ENCODE data around the gene ATP2B3.

The ATP2B3 gene

GRCh38 chrX:153511784-153512500, 5.5 kb upstream of the ATP2B3 start:
- no peak for DNase-seq

- DNase-seq, result no peak
Observed at GRCh38 chrX:153512501-153512893, 4.9 kb upstream of the ATP2B3 start.

GRCh38 chrX:153513265-153513664, 4.2 kb upstream of the ATP2B3 start:
- no peak for DNase-seq

- DNase-seq, result no peak
Observed at GRCh38 chrX:153514259-153514658, 3.2 kb upstream of the ATP2B3 start.

GRCh38 chrX:153515435-153515834, 2.0 kb upstream of the ATP2B3 start:
- no peak for DNase-seq

- DNase-seq, result no peak
Observed at GRCh38 chrX:153516073-153516472, 1.4 kb upstream of the ATP2B3 start.

- no peak for DNase-seq
Observed at GRCh38 chrX:153517946-153518834, 748 bp downstream of the ATP2B3 start.

GRCh38 chrX:153519569-153520286, 2.3 kb downstream of the ATP2B3 start:
- peak; percentile 60 for DNase-seq

DNA sequence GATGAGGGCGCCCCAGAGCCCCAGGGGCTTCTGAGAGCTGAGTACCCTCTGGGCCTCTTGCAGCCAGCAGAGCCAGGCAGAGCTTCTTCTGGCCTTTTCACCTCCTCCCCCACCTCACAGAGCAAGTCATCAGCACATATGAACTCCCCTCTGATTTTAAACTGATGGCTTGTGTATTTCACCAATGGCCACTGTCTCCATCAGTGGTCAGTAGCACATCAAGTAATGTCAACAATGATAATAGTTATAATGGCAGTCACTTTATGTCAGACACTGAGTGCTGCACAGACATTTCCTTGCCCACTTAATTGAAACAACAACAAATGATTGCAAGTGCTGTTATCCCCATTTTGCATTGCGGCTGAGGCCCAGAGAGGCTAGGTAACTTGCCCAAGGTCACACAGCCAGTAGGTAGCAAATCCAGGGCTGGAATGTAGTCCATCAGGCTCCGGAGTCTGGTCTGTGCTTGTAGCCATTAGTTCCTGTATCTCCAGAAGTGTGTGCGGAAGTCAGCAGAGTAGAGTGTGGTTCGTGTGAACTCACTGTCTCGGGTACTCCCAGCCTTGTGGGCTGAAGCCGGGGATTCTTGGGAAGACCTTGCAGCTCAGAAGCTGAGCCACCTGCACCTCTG, 3.0 kb downstream of the ATP2B3 start:
- DNase-seq, result no peak

DNA sequence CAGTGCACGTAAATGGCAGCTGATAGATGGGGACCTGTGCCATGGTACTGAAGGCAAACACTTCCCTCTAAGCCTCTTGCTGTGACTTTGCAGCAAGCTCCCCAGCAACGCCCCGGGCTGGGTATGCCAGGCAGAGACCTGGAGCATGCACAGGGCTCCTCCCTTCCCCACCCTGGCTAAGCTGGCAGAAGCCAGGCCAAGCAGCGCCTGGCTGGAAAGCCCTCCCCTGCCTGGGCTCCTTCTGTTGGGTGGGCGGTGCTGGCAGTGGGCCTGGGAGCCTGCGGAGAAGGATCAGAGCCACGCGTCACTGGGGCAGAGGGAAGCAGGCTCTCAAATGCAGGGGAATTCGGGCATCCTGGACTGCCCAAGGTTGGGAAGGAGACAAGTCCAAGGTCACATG, 3.6 kb downstream of the ATP2B3 start:
- no peak for DNase-seq

DNA sequence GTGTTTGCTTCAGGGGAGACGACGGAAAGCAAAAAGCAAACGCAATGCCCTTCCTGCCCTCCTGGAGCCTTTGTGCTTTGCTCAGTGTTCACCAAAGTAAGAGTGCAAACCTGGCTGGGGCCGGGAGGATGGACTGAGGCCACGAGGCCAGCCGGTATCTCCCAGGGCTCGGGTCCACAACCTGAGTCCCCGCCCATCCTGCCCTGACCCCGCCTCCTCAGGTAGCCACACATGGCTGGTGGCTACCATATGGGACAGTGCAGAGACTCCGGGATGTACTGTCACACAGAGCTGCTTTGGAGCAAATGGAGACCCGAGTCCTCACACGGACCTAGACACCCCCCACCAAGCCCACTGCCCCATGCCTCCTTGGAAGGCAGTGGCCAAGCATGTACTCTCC, 4.8 kb downstream of the ATP2B3 start:
- DNase-seq, result no peak

DNA sequence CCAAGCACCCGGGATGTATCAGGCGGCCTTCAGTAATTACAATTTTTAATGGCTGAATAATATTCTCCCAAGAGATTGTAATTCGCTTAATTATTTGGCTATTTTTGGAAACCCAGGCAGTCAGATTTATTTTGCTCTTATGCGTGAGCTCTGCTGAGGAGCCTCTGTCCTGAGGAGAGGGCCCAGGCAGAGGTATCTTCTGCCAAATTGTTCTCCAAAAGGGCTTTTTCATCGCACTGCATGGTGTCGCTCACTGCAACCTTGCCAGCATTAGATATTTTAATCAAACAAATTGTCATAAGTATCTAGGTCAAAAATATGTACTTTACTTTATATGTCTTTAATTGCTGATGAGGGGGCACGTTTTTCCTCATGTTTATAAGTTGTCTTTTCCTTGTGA, 5.8 kb downstream of the ATP2B3 start:
- DNase-seq, result no peak

DNA sequence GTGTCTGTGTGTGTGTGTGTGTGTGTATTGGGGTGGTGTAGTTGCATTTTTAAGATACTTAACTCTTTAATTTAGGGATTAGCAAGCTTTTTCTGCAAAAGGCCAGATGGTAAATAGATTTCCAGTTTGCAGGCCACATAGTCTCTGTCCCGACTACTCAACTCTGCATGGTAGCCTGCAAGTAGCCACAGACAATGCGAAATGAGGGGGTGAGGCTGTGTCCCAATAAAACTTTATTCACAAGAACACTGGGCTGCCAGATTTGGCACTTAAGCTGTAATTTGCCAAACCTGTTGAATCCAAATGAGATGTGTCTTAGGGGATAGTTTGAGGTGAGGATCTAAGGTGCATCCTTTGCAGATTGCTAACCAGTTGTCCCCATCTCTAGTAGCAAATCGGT, 6.8 kb downstream of the ATP2B3 start:
- no peak for DNase-seq

- DNase-seq, result no peak
Observed at GRCh38 chrX:153525451-153525850, 8.0 kb downstream of the ATP2B3 start.

DNA sequence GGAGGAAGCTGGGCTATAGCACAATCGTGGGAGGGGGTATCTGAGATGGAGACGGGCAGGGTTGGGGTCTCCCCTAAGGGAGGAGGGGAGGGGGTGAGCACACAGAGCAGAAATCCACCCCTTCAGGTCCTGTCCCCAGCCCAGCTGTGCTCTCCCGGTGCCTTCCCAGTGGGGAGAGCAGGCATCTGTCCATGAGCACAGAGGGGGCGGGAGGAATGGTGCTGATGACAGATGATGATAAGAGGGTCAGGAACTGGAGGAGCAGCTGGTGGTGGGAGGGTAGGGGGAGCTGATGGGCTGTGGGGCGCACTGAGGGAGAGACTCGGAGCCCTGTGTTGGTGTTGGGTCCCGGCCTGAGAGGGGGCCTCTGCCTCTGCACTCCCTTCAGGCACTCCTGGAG, 8.6 kb downstream of the ATP2B3 start:
- DNase-seq, result no peak

- DNase-seq, result no peak
Observed at GRCh38 chrX:153526801-153527200, 9.4 kb downstream of the ATP2B3 start.

DNA sequence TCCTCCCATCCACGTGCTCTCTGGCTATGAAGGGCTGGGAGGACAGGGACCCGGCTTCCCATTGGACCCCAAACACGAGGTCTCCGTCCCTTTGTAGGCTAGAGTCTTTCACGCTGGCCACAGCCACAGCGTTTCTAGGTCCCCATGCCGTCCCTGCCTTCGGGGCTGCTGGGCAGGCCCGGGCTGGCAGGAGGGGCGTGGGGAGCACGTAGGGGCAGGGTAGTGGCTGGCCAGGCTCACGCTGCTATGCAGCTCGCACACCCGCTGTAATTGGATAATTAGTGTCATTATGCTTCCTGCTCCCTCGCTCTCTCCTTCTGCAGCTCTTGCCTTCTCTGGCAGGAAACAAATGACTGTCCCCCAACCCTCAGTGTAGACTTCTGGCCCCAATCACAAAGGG, 9.8 kb downstream of the ATP2B3 start:
- no peak for DNase-seq

- no peak for DNase-seq
Observed at GRCh38 chrX:153530411-153531129, 13.1 kb downstream of the ATP2B3 start.

DNA sequence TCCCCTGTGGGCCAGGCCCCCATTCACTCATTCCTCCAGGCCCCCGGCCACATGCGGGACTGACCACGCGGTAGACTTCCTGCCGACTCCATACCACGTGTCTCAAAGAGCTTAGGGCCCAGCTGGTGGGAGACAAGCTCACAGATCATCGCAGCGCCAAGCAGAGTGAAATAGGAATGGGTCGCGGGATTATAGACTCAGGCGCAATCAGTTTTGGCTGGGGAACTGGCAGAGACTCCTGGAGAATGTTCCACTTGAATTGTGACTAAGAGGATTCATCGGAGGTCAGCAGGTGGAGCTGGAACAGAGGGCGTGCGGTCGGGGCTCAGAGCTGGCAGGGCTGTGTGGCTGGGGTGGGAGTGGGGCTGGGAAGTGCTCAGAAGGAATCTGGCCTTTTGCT, 15.6 kb downstream of the ATP2B3 start:
- DNase-seq, result no peak

- no peak for DNase-seq
Observed at GRCh38 chrX:153537080-153537479, 19.6 kb downstream of the ATP2B3 start.

- DNase-seq, result no peak
Observed at GRCh38 chrX:153537526-153538295, 20.3 kb downstream of the ATP2B3 start.
